Caco-2 (cell line): ENCODE results near the gene UPK1A. TPM values are rescaled to one million over a fixed set of nuclear protein-coding genes. Genes with fewer than 3 reads are reported as not detected.

ENCODE experiments used
- BruUV-seq: library from RNA; stranded (reverse); fragments of 400-500 nt; replicated peaks from 2 replicates; lab custom pipeline; 2021; lab: Mats Ljungman, UMichigan
- CTCF ChIA-PET: fragments of 300-600 bp; sonication (Branson Sonifier 250); formaldehyde crosslinking; loops from one replicate; lab custom pipeline; 2022; ENCODE audit warnings: antibody characterized with exemption; lab: Charles Lee
- POLR2A ChIA-PET: fragments of 300-600 bp; sonication (Branson Sonifier 250); formaldehyde crosslinking; loops from one replicate; lab custom pipeline; 2022; ENCODE audit warnings: antibody characterized with exemption; lab: Charles Lee
- DNase-seq, 2 experiments: peaks; one replicate each; pipeline versions ENCODE4 v3.0.0 to v3.0.0-alpha.2; 2020 to 2022
- H3K27me3 ChIP-seq: replicated peaks from 2 replicates; pipeline ENCODE4 v1.6.0; 2011; ENCODE audit warnings: low read length; ENCODE audit not compliant: control insufficient read depth, insufficient read depth
- H3K36me3 ChIP-seq: 2 replicates; pipeline ENCODE4 v1.5.1; 2011; ENCODE audit warnings: low read length; ENCODE audit not compliant: control insufficient read depth, insufficient read depth
- H3K4me1 ChIP-seq: fragments of 250-450 bp; sonication (Bioruptor Pico); 2 replicates; pipeline ENCODE4 v1.5.1; 2020; ENCODE audit warnings: mild to moderate bottlenecking
- H3K4me3 ChIP-seq: 2 replicates; pipeline ENCODE4 v1.5.1; 2011; ENCODE audit warnings: low read depth, mild to moderate bottlenecking, control low read depth, low read length
- H3K9me3 ChIP-seq: fragments of 250-450 bp; sonication (Bioruptor Pico); 2 replicates; pipeline ENCODE4 v1.5.1; 2020; ENCODE audit warnings: mild to moderate bottlenecking, moderate library complexity
- H3K27ac Mint-ChIP-seq: one replicate; pipeline ENCODE4 v1.8.0; 2022; ENCODE audit warnings: mixed read lengths; ENCODE audit not compliant: unreplicated experiment
- H3K27me3 Mint-ChIP-seq: one replicate; pipeline ENCODE4 v1.8.0; 2022; ENCODE audit warnings: mixed read lengths; ENCODE audit not compliant: insufficient read depth, unreplicated experiment
- H3K36me3 Mint-ChIP-seq: one replicate; pipeline ENCODE4 v1.8.0; 2022; ENCODE audit warnings: mild to moderate bottlenecking, mixed read lengths; ENCODE audit not compliant: insufficient read depth, unreplicated experiment
- H3K4me1 Mint-ChIP-seq: one replicate; pipeline ENCODE4 v1.8.0; 2022; ENCODE audit warnings: low read depth, mixed read lengths; ENCODE audit not compliant: unreplicated experiment
- H3K4me3 Mint-ChIP-seq: one replicate; pipeline ENCODE4 v1.8.0; 2022; ENCODE audit warnings: mild to moderate bottlenecking, moderate library complexity, mixed read lengths; ENCODE audit not compliant: unreplicated experiment
- H3K9me3 Mint-ChIP-seq: one replicate; pipeline ENCODE4 v1.8.0; 2022; ENCODE audit warnings: mixed read lengths; ENCODE audit not compliant: unreplicated experiment
- CTCF ChIP-seq, 2 experiments: fragments of 200-600 bp in 1 of 2; IDR thresholded peaks; 1 replicate in 1 of 2; 2 replicates in 1 of 2; pipeline versions ENCODE4 v1.5.1 to v1.8.0; 2011 to 2022; ENCODE audit warnings: antibody characterized with exemption in 1 of 2, control low read depth in 1 of 2, inconsistent platforms in 1 of 2, low read depth in 1 of 2, low read length in 1 of 2, mild to moderate bottlenecking in 1 of 2, moderate library complexity in 1 of 2; ENCODE audit not compliant: insufficient read depth in 1 of 2, severe bottlenecking in 1 of 2, unreplicated experiment in 1 of 2
- intact Hi-C: fragments of 100-400 bp; cut with micrococcal nuclease; formaldehyde crosslinking; loops from one replicate; pipeline ENCODE4 v1.10.0; 2022; ENCODE audit not compliant: unreplicated experiment
- total RNA-seq: library from RNA; stranded (reverse); gene quantifications from 2 replicates; pipeline ENCODE4 v1.2.3, GENCODE V29; 2022

UPK1A gene
- total RNA-seq, 1 experiment from 2014 or later: not detected

GRCh38 chr19:35702223-35703012 lies 36.1 kb downstream of the UPK1A start:
- Mint-ChIP-seq H3K36me3 (peaks cover 9% of the 10 kb centered on the region), H3K27ac (peak overlapping the region; percentile 64), H3K27me3 (peaks cover 3% of the 10 kb centered on the region), H3K9me3 (no peaks in the 10 kb centered on the region), H3K4me3 (peak overlapping the region; percentile 82), H3K4me1 (peaks cover 6% of the 10 kb centered on the region)
- Histone ChIP-seq H3K4me3 (peak overlapping the region; percentile 71), H3K4me1 (no peaks in the 10 kb centered on the region), H3K36me3 (no peaks in the 10 kb centered on the region), H3K9me3 (no peaks in the 10 kb centered on the region), H3K27me3 (no peaks in the 10 kb centered on the region)
- TF ChIP-seq CTCF (IDR thresholded peaks at IDR 0.05; ENCODE audit: insufficient read depth in 1 of 2, low read depth in 1 of 2, low read length in 1 of 2, severe bottlenecking in 1 of 2, unreplicated experiment in 1 of 2): no peak
- no TSS peak for BruUV-seq
- intact Hi-C loops: loop anchor here (1.0 to 5.0 kb wide), 3 partner anchors 9 to 350 kb away; partner anchors contain the start of genes THAP8 and WDR62
- DNase-seq: peak; percentile 95 to 98
- ChIA-PET POLR2A (interaction anchor here (0.5 to 1.2 kb wide), 7 partner anchors 18 to 435 kb away, joined by 3 to 9 read pairs (median 3); partner anchors contain the start of genes COX6B1 and LIN37), CTCF (interaction anchor here (0.5 to 1.7 kb wide), 14 partner anchors 8 to 229 kb away, joined by 3 to 8 read pairs (median 4); partner anchors contain the start of genes COX6B1, LIN37, PSENEN and U2AF1L4)

- Mint-ChIP-seq H3K4me1 (peaks cover 6% of the 10 kb centered on the region), H3K4me3 (peak overlapping the region; percentile 82), H3K36me3 (peaks cover 9% of the 10 kb centered on the region), H3K27ac (no peak overlapping the region), H3K27me3 (peaks cover 3% of the 10 kb centered on the region), H3K9me3 (no peaks in the 10 kb centered on the region)
- no peak for DNase-seq
- CTCF ChIA-PET: interaction anchor here (1.2 to 1.7 kb wide), 6 partner anchors 9 to 228 kb away, joined by 4 to 8 read pairs (median 6); partner anchors contain the start of gene COX6B1
- Histone ChIP-seq H3K27me3 (no peaks in the 10 kb centered on the region), H3K4me1 (no peaks in the 10 kb centered on the region), H3K9me3 (no peaks in the 10 kb centered on the region), H3K36me3 (no peaks in the 10 kb centered on the region), H3K4me3 (no peak overlapping the region)
- TF ChIP-seq CTCF (IDR thresholded peaks at IDR 0.05; ENCODE audit: insufficient read depth in 1 of 2, low read depth in 1 of 2, low read length in 1 of 2, severe bottlenecking in 1 of 2, unreplicated experiment in 1 of 2): no peak
- no TSS peak for BruUV-seq
- POLR2A ChIA-PET: interaction anchor here (0.5 kb wide), 1 partner anchor 19 kb away, joined by 4 read pairs; no protein-coding TSS in a partner anchor
- intact Hi-C loops: loop anchor here (5.0 kb wide), 1 partner anchor 349 kb away; the partner anchor contains the start of genes THAP8 and WDR62
Observed at GRCh38 chr19:35703343-35703742, 37.0 kb downstream of the UPK1A start.

GRCh38 chr19:35704218-35704617 lies 37.9 kb downstream of the UPK1A start, which contains the start of gene ZBTB32:
Gene ZBTB32, plus strand, starts transcription at chr19:35704558. Its CDS starts 10,069 bp downstream, at chr19:35714627.
- Histone ChIP-seq H3K9me3 (no peaks in the 10 kb centered on the region), H3K4me3 (no peak within 1 kb of the TSS), H3K27me3 (no peaks in the 10 kb centered on the region), H3K4me1 (no peaks in the 10 kb centered on the region), H3K36me3 (no peaks in the 10 kb centered on the region)
- no peak for TF ChIP-seq CTCF (IDR thresholded peaks at IDR 0.05; ENCODE audit: insufficient read depth in 1 of 2, low read depth in 1 of 2, low read length in 1 of 2, severe bottlenecking in 1 of 2, unreplicated experiment in 1 of 2)
- intact Hi-C loops: loop anchor here (5.0 kb wide), 1 partner anchor 348 kb away; the partner anchor contains the start of genes THAP8 and WDR62
- Mint-ChIP-seq H3K27me3 (peaks cover 3% of the 10 kb centered on the region), H3K36me3 (peaks cover 9% of the 10 kb centered on the region), H3K4me1 (peaks cover 6% of the 10 kb centered on the region), H3K4me3 (no peak within 1 kb of the TSS), H3K9me3 (no peaks in the 10 kb centered on the region), H3K27ac (no peak within 1 kb of the TSS)
- peak in 1 of 2 experiments; percentile 23 for DNase-seq
- CTCF ChIA-PET: no interaction called here
- POLR2A ChIA-PET: no interaction called here
- no TSS peak for BruUV-seq
